OCI-LY1 (cell line): Measurements from ENCODE around the gene ALPK3.

Experiments used
- H2AFZ ChIP-seq: fragments of 200-600 bp; sonication (generic), shearing (Covaris generic); 2 replicates; pipeline ENCODE4 v1.6.0; 2014; ENCODE audit warnings: antibody characterized with exemption, mild to moderate bottlenecking, low read length
- H3F3A ChIP-seq: fragments of 200-600 bp; sonication (generic), shearing (Covaris generic); 2 replicates; pipeline ENCODE4 v1.6.0; 2014; ENCODE audit warnings: mild to moderate bottlenecking, antibody characterized with exemption, low read length, moderate library complexity; ENCODE audit not compliant: insufficient read depth
- H3K27ac ChIP-seq: fragments of 200-600 bp; sonication (generic); 2 replicates; pipeline ENCODE4 v1.5.1; 2014; ENCODE audit warnings: low read length, mixed run types, mild to moderate bottlenecking, low read depth; ENCODE audit not compliant: poor library complexity, severe bottlenecking
- H3K27me3 ChIP-seq: fragments of 200-600 bp; sonication (generic); 2 replicates; pipeline ENCODE4 v1.6.0; 2014; ENCODE audit warnings: antibody characterized with exemption, mild to moderate bottlenecking, low read length, moderate library complexity; ENCODE audit not compliant: insufficient read depth
- H3K36me3 ChIP-seq: fragments of 200-600 bp; sonication (generic); 2 replicates; pipeline ENCODE4 v1.6.1; 2014; ENCODE audit warnings: mild to moderate bottlenecking, antibody characterized with exemption, low read length, moderate library complexity, mixed read lengths; ENCODE audit not compliant: insufficient read depth
- H3K4me1 ChIP-seq: fragments of 200-600 bp; sonication (generic); 2 replicates; pipeline ENCODE4 v1.5.1; 2014; ENCODE audit warnings: mild to moderate bottlenecking, low read length, moderate library complexity; ENCODE audit not compliant: insufficient read depth, severe bottlenecking
- H3K4me2 ChIP-seq: fragments of 200-600 bp; sonication (generic), shearing (Covaris generic); 2 replicates; pipeline ENCODE4 v1.6.1; 2014; ENCODE audit warnings: low read length
- H3K4me3 ChIP-seq: fragments of 200-600 bp; sonication (generic); 2 replicates; pipeline ENCODE4 v1.5.1; 2014; ENCODE audit warnings: low read length, low read depth, mild to moderate bottlenecking, mixed read lengths; ENCODE audit not compliant: poor library complexity, severe bottlenecking
- H3K79me2 ChIP-seq: fragments of 200-600 bp; shearing (Covaris generic); 2 replicates; pipeline ENCODE4 v1.6.1; 2016; ENCODE audit warnings: mixed run types, low read length, mixed read lengths; ENCODE audit not compliant: insufficient read depth
- H3K9ac ChIP-seq: fragments of 200-600 bp; sonication (generic), shearing (Covaris generic); 2 replicates; pipeline ENCODE4 v1.6.1; 2014; ENCODE audit warnings: mild to moderate bottlenecking, low read length, mixed read lengths
- H3K9me2 ChIP-seq: fragments of 200-600 bp; sonication (generic), shearing (Covaris generic); 2 replicates; pipeline ENCODE4 v1.6.1; 2014; ENCODE audit warnings: low read depth, mild to moderate bottlenecking, low read length, mixed read lengths
- H3K9me3 ChIP-seq: fragments of 200-600 bp; shearing (Covaris generic); 2 replicates; pipeline ENCODE4 v1.6.1; 2014; ENCODE audit warnings: low read length, mixed read lengths
- H4K20me1 ChIP-seq: fragments of 200-600 bp; sonication (generic), shearing (Covaris generic); 2 replicates; pipeline ENCODE4 v1.6.0; 2016; ENCODE audit warnings: mild to moderate bottlenecking, low read length; ENCODE audit not compliant: insufficient read depth
- CTCF ChIP-seq: fragments of 200-600 bp; sonication (generic), shearing (Covaris generic); IDR thresholded peaks from 2 replicates; pipeline ENCODE4 v1.5.1; 2017; ENCODE audit warnings: mild to moderate bottlenecking, antibody characterized with exemption, low read length, moderate library complexity, mixed read lengths
- EZH2 ChIP-seq: fragments of 200-600 bp; sonication (generic), shearing (Covaris generic); IDR thresholded peaks from 2 replicates; pipeline ENCODE4 v1.8.0; 2017; ENCODE audit warnings: borderline replicate concordance, mixed run types, mild to moderate bottlenecking, antibody characterized with exemption, low read length, moderate library complexity, mixed read lengths

The ALPK3 gene

GRCh38 chr15:84828086-84828908 lies 11.1 kb downstream of the ALPK3 start:
- TF ChIP-seq CTCF (no peak), EZH2 (no peak)
- no peaks in the 10 kb centered on the region for H4K20me1 ChIP-seq

GRCh38 chr15:84829428-84829827 lies 12.3 kb downstream of the ALPK3 start:
- H4K20me1 ChIP-seq, result no peaks in the 10 kb centered on the region
- H3K27ac ChIP-seq, result no peak overlapping the region
- H3F3A ChIP-seq, result no peaks in the 10 kb centered on the region
- no peaks in the 10 kb centered on the region for H3K4me1 ChIP-seq
- TF ChIP-seq EZH2 (no peak), CTCF (no peak)
- H2AFZ ChIP-seq, result no peak overlapping the region
- no peaks in the 10 kb centered on the region for H3K36me3 ChIP-seq
- H3K79me2 ChIP-seq, result no peaks in the 10 kb centered on the region
- H3K9ac ChIP-seq, result no peak overlapping the region
- H3K4me2 ChIP-seq, result no peak overlapping the region
- no peaks in the 10 kb centered on the region for H3K9me3 ChIP-seq
- H3K4me3 ChIP-seq, result no peak overlapping the region
- no peaks in the 10 kb centered on the region for H3K27me3 ChIP-seq
- no peaks in the 10 kb centered on the region for H3K9me2 ChIP-seq

More at GRCh38 chr15:84828086-84828908, 11.1 kb downstream of the ALPK3 start:
- H3F3A ChIP-seq, result no peaks in the 10 kb centered on the region
- no peaks in the 10 kb centered on the region for H3K9me2 ChIP-seq
- H3K27ac ChIP-seq, result no peak overlapping the region
- H3K4me2 ChIP-seq, result no peak overlapping the region
- no peak overlapping the region for H3K4me3 ChIP-seq
- no peaks in the 10 kb centered on the region for H3K36me3 ChIP-seq
- no peaks in the 10 kb centered on the region for H3K9me3 ChIP-seq
- H3K4me1 ChIP-seq, result no peaks in the 10 kb centered on the region
- H3K79me2 ChIP-seq, result no peaks in the 10 kb centered on the region
- H3K9ac ChIP-seq, result no peak overlapping the region
- no peaks in the 10 kb centered on the region for H3K27me3 ChIP-seq
- H2AFZ ChIP-seq, result no peak overlapping the region

- Histone ChIP-seq H3K9me3 (no peaks in the 10 kb centered on the region), H3K79me2 (no peaks in the 10 kb centered on the region), H3K9me2 (no peaks in the 10 kb centered on the region), H2AFZ (no peak overlapping the region), H3K27me3 (no peaks in the 10 kb centered on the region), H3K9ac (no peak overlapping the region), H3F3A (no peaks in the 10 kb centered on the region), H3K4me2 (no peak overlapping the region), H3K4me3 (no peak overlapping the region), H3K36me3 (no peaks in the 10 kb centered on the region), H3K4me1 (no peaks in the 10 kb centered on the region), H3K27ac (no peak overlapping the region), H4K20me1 (no peaks in the 10 kb centered on the region)
- TF ChIP-seq EZH2 (no peak), CTCF (no peak)
These were observed 12.9 kb downstream of the ALPK3 start for GRCh38 chr15:84830036-84830435.
